ENCODE data around the gene TBX10. TPM values are rescaled to one million over a fixed set of nuclear protein-coding genes. Genes with fewer than 3 reads are reported as not detected.
"Not testable (repeated sequence)": the region's sequence is repeated elsewhere in the genome, so short reads cannot be mapped to it uniquely, and the experiment has no call there.

TBX10 gene
- total RNA-seq, 1 donor from 2014 or later: not detected

DNA sequence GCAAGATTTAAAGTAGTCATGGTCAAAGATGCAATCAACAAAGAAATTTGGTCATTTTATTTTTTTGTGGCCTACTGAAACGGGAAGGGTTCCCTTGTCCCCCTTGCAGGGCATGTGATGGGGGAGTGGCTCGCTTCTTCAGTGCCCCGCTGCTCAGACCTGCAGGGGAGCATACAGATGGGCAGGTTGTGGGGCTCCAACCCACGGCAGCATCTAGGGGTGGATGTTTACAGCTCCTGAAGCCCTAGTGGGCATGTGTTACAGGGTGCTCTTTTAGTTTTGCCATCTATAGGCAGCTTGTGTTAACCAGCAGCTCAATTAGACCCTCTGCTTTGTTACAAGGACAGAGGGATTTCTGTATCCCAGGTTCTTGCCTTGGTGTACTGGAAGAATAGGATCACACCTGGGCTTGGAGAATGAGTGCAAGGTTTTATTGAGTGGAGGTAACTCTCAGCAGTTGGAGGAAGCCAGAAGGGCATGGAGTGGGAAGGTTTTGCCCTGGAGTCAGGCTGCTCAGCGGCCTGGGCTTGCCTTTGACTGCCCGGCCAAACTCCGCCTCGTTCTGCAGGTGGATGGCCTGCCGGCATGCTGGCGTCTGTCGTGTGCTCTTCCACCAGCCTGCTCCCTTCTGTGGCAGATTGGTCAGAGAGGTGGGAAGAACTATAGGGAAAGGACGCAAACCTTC is 46.5 kb downstream of the TBX10 start:
- peak overlapping the region; percentile 58 for H3K27ac Mint-ChIP-seq (ENCODE audit: unreplicated experiment)
- DNase-seq (ENCODE audit: low read depth, low spot score): no peak
- TF ChIP-seq, protein P1, sequence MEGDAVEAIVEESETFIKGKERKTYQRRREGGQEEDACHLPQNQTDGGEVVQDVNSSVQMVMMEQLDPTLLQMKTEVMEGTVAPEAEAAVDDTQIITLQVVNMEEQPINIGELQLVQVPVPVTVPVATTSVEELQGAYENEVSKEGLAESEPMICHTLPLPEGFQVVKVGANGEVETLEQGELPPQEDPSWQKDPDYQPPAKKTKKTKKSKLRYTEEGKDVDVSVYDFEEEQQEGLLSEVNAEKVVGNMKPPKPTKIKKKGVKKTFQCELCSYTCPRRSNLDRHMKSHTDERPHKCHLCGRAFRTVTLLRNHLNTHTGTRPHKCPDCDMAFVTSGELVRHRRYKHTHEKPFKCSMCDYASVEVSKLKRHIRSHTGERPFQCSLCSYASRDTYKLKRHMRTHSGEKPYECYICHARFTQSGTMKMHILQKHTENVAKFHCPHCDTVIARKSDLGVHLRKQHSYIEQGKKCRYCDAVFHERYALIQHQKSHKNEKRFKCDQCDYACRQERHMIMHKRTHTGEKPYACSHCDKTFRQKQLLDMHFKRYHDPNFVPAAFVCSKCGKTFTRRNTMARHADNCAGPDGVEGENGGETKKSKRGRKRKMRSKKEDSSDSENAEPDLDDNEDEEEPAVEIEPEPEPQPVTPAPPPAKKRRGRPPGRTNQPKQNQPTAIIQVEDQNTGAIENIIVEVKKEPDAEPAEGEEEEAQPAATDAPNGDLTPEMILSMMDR (conservative IDR thresholded peaks at IDR 0.05): no peak

DNA sequence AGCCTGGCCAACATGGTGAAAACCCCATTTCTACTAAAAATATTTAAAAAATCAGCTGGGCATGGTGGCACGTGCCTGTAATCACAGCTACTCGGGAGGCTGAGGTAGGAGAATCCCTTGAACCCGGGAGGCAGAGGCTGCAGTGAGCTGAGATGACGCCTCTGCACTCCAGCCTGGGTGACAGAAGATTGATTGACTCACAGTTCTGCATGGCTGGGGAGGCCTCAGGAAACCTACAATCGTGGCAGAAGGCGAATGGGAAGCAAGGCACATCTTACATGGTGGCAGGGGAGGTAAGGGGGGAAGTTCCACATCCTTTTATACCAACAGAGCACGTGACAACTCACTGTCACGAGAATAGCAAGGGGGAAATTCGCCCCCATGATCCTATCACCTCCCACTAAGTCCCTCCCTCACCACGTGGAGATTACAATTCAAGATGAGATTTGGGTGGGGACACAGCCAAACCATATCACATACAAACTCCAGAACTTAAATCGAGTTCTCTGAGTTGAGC is 50.6 kb downstream of the TBX10 start:
- H3K4me1 Mint-ChIP-seq: peaks cover 24% of the 10 kb centered on the region
- H3K36me3 Mint-ChIP-seq (ENCODE audit: low read depth); H3K27ac Mint-ChIP-seq (ENCODE audit: unreplicated experiment): not testable (repeated sequence)

More for the DNA sequence above, 46.5 kb downstream of the TBX10 start:
- Mint-ChIP-seq H3K36me3 (ENCODE audit: low read depth) (peaks cover 2% of the 10 kb centered on the region), H3K4me3 (peak overlapping the region; percentile 9), H3K4me1 (no peaks in the 10 kb centered on the region), H3K27me3 (ENCODE audit: low read depth) (no peaks in the 10 kb centered on the region), H3K9me3 (no peaks in the 10 kb centered on the region)

DNA sequence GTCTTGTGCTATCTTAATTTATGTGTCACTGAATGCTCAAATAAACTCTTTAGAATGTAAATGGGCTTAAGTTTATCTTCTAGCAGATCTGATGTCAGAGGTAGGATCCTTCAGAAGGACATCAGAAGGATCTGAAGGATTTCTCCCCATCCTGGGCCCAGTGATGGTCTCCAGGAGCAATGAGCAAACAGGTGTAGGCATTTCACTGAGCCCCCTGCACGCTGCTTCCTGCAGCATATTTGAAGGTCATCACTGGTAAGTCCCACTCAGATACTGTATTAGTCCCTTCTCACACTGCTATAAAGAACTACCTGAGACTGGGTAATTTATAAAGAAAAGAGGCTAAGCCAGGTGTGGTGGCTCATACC is 51.4 kb downstream of the TBX10 start:
- Mint-ChIP-seq H3K9me3 (no peaks in the 10 kb centered on the region), H3K4me1 (peaks cover 27% of the 10 kb centered on the region), H3K4me3 (peak overlapping the region; percentile 56), H3K36me3 (ENCODE audit: low read depth) (peaks cover 6% of the 10 kb centered on the region), H3K27me3 (ENCODE audit: low read depth) (peaks cover 2% of the 10 kb centered on the region), H3K27ac (ENCODE audit: unreplicated experiment) (no peak overlapping the region)
- no peak for DNase-seq (ENCODE audit: low read depth, low spot score)
- TF ChIP-seq, protein P1 (conservative IDR thresholded peaks at IDR 0.05): no peak

More for the DNA sequence above, 50.6 kb downstream of the TBX10 start:
- DNase-seq (ENCODE audit: low read depth, low spot score); H3K9me3 Mint-ChIP-seq; H3K4me3 Mint-ChIP-seq; H3K27me3 Mint-ChIP-seq (ENCODE audit: low read depth): not testable (repeated sequence)

DNA sequence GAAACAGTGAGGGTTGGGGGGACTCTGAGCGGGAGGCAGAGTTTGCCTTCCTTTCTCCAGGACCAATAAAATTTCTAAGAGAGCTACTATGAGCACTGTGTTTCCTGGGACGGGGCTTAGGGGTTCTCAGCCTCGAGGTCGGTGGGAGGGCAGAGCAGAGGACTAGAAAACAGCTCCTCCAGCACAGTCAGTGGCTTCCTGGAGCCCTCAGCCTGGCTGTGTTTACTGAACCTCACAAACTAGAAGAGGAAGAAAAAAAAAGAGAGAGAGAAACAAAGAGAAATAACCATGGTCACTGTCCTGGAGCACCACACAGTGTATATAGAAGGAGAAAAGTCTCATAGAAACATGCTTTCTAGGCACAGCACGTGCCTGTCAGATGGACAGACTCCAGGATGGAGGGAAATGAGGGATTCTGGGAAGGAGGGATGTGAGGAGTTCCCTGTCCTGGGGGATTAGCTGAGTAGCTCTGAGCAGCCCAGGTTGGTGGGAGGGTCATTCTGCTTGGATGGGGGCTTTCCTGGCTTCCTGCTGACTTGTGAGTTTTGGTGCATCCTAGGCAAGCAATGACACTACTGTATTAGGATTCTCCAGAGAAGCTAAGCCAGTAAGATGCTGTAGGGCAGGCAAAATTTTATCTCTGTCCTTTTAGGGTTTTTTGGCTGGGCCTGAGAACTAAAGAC is 52.9 kb downstream of the TBX10 start:
- no peak for DNase-seq (ENCODE audit: low read depth, low spot score)
- H3K27me3 Mint-ChIP-seq (ENCODE audit: low read depth): peaks cover 13% of the 10 kb centered on the region
- no peaks in the 10 kb centered on the region for H3K9me3 Mint-ChIP-seq
- TF ChIP-seq, protein P1 (conservative IDR thresholded peaks at IDR 0.05): no peak
- H3K4me1 Mint-ChIP-seq: peaks cover 39% of the 10 kb centered on the region
- peaks cover 6% of the 10 kb centered on the region for H3K36me3 Mint-ChIP-seq (ENCODE audit: low read depth)
- H3K4me3 Mint-ChIP-seq: peak overlapping the region; percentile 89
- no peak overlapping the region for H3K27ac Mint-ChIP-seq (ENCODE audit: unreplicated experiment)

DNA sequence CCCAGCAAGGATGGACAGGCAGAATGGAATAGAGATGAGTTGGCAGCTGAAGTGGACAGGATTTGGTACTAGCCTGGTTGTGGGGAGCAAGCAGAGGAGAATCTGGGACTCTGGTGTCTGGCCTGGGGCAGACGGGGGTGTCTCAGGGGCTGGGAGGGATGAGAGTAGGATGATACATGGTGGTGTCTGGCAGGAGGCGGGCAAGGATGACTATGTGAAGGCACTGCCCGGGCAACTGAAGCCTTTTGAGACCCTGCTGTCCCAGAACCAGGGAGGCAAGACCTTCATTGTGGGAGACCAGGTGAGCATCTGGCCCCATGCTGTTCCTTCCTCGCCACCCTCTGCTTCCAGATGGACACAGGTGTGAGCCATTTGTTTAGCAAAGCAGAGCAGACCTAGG is 53.7 kb downstream of the TBX10 start:
- Mint-ChIP-seq H3K27ac (ENCODE audit: unreplicated experiment) (peak overlapping the region; percentile 47), H3K36me3 (ENCODE audit: low read depth) (peaks cover 6% of the 10 kb centered on the region), H3K9me3 (no peaks in the 10 kb centered on the region), H3K4me1 (peaks cover 47% of the 10 kb centered on the region), H3K27me3 (ENCODE audit: low read depth) (peaks cover 21% of the 10 kb centered on the region), H3K4me3 (peak overlapping the region; percentile 89)
- TF ChIP-seq, protein P1 (conservative IDR thresholded peaks at IDR 0.05): no peak
- DNase-seq (ENCODE audit: low read depth, low spot score): no peak
